HL-60 (cell line): ENCODE data around the gene SPATA32.

ENCODE experiments used
- GABPA ChIP-seq: IDR thresholded peaks from 2 replicates; pipeline ENCODE4 v1.6.1; 2012; ENCODE audit warnings: low read depth
- POLR2AphosphoS5 ChIP-seq: IDR thresholded peaks from 2 replicates; pipeline ENCODE4 v1.6.1; 2012; ENCODE audit warnings: low read depth
- TF ChIP-seq, protein P1 (sequence below): IDR thresholded peaks from one replicate; pipeline ENCODE4 v1.5.1; 2011; ENCODE audit warnings: low read length, control low read depth, inconsistent platforms; ENCODE audit not compliant: insufficient read depth
- TF ChIP-seq, protein P2 (sequence below): IDR thresholded peaks from 2 replicates; pipeline ENCODE4 v1.6.1; 2012; ENCODE audit warnings: low read depth; ENCODE audit not compliant: insufficient replicate concordance

GRCh38 chr17:45266372-45266926, 4.6 kb upstream of the SPATA32 start:
- TF ChIP-seq, protein P1, sequence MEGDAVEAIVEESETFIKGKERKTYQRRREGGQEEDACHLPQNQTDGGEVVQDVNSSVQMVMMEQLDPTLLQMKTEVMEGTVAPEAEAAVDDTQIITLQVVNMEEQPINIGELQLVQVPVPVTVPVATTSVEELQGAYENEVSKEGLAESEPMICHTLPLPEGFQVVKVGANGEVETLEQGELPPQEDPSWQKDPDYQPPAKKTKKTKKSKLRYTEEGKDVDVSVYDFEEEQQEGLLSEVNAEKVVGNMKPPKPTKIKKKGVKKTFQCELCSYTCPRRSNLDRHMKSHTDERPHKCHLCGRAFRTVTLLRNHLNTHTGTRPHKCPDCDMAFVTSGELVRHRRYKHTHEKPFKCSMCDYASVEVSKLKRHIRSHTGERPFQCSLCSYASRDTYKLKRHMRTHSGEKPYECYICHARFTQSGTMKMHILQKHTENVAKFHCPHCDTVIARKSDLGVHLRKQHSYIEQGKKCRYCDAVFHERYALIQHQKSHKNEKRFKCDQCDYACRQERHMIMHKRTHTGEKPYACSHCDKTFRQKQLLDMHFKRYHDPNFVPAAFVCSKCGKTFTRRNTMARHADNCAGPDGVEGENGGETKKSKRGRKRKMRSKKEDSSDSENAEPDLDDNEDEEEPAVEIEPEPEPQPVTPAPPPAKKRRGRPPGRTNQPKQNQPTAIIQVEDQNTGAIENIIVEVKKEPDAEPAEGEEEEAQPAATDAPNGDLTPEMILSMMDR = no peak
- TF ChIP-seq POLR2AphosphoS5 (no peak), GABPA (no peak)
- TF ChIP-seq, protein P2, sequence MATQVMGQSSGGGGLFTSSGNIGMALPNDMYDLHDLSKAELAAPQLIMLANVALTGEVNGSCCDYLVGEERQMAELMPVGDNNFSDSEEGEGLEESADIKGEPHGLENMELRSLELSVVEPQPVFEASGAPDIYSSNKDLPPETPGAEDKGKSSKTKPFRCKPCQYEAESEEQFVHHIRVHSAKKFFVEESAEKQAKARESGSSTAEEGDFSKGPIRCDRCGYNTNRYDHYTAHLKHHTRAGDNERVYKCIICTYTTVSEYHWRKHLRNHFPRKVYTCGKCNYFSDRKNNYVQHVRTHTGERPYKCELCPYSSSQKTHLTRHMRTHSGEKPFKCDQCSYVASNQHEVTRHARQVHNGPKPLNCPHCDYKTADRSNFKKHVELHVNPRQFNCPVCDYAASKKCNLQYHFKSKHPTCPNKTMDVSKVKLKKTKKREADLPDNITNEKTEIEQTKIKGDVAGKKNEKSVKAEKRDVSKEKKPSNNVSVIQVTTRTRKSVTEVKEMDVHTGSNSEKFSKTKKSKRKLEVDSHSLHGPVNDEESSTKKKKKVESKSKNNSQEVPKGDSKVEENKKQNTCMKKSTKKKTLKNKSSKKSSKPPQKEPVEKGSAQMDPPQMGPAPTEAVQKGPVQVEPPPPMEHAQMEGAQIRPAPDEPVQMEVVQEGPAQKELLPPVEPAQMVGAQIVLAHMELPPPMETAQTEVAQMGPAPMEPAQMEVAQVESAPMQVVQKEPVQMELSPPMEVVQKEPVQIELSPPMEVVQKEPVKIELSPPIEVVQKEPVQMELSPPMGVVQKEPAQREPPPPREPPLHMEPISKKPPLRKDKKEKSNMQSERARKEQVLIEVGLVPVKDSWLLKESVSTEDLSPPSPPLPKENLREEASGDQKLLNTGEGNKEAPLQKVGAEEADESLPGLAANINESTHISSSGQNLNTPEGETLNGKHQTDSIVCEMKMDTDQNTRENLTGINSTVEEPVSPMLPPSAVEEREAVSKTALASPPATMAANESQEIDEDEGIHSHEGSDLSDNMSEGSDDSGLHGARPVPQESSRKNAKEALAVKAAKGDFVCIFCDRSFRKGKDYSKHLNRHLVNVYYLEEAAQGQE = no peak
